ENCODE results near the gene KRT15.

KRT15 gene

DNA sequence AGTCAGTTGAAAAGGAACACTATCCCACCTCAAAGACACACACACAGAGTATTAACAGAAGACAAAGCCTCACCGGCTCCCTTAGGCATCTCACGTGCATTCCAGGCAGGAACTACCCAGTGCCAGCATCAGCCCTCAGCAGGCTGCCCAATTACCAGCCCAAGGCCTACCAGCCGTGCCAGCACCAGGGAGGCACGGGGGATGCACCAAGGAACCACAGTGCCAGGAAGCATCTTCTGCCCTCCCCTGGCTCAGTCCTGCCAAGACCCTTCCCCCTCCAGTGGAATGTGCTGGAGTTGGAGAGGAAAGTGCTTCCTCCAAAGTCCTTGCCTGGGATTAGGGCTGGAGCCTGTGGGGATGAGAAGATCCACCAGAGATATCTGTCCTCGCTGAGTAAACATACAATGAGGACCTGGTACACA, 20.4 kb upstream of the KRT15 start:
- TF ChIP-seq, protein P1, sequence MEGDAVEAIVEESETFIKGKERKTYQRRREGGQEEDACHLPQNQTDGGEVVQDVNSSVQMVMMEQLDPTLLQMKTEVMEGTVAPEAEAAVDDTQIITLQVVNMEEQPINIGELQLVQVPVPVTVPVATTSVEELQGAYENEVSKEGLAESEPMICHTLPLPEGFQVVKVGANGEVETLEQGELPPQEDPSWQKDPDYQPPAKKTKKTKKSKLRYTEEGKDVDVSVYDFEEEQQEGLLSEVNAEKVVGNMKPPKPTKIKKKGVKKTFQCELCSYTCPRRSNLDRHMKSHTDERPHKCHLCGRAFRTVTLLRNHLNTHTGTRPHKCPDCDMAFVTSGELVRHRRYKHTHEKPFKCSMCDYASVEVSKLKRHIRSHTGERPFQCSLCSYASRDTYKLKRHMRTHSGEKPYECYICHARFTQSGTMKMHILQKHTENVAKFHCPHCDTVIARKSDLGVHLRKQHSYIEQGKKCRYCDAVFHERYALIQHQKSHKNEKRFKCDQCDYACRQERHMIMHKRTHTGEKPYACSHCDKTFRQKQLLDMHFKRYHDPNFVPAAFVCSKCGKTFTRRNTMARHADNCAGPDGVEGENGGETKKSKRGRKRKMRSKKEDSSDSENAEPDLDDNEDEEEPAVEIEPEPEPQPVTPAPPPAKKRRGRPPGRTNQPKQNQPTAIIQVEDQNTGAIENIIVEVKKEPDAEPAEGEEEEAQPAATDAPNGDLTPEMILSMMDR (conservative IDR thresholded peaks at IDR 0.05; ENCODE audit: control insufficient read depth, insufficient read depth, low read depth, low read length), result no peak
- DNase-seq (ENCODE audit: low read depth), result no peak
- no peak overlapping the region for H3K4me3 ChIP-seq (ENCODE audit: control insufficient read depth, low read depth, low read length)

DNA sequence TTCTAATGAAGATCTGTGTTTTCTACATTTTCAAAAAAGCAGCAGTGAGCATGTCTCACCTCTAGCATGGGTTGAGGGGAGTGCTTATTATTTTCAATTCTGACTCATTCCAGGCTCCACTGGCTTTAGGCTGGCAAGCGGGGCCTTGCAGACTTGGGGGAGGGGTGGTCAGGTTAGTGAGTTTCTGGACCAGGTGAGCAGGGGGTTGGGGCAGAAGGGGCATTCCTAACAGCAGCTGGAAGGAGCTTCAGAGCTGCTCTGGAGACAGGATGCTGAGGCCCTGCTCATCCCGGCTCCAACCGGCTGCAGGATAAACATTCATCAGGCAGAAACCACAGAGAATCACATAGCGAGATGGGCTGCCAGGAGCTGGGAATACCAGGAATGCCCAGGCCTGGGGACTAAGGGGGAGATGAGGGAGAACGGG, 19.9 kb upstream of the KRT15 start:
- H3K4me3 ChIP-seq (ENCODE audit: control insufficient read depth, low read depth, low read length), result no peak overlapping the region
- DNase-seq (ENCODE audit: low read depth), result no peak
- TF ChIP-seq, protein P1 (conservative IDR thresholded peaks at IDR 0.05; ENCODE audit: control insufficient read depth, insufficient read depth, low read depth, low read length), result no peak

DNA sequence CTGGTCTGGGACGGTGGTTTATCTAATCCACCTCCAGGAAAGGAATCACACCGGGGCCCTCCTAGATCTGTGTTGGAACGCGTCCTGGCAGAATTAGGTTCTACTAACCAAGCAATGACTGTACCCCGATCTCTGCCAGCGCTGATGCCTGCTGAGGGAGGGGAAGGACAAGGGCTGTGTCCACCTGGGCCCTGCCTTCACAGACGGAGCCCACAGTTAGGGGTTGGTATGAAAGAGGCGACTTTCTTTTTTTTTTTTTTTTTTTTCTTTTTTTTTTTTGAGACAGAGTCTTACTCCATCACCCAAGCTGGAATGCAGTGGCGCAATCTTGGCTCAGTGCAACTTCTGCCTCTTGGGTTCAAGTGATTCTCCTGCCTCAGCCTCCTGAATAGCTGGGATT, 19.3 kb upstream of the KRT15 start:
- H3K4me3 ChIP-seq (ENCODE audit: control insufficient read depth, low read depth, low read length), result no peak overlapping the region
- DNase-seq (ENCODE audit: low read depth), result peak; percentile 25
- TF ChIP-seq, protein P1 (conservative IDR thresholded peaks at IDR 0.05; ENCODE audit: control insufficient read depth, insufficient read depth, low read depth, low read length), result no peak

DNA sequence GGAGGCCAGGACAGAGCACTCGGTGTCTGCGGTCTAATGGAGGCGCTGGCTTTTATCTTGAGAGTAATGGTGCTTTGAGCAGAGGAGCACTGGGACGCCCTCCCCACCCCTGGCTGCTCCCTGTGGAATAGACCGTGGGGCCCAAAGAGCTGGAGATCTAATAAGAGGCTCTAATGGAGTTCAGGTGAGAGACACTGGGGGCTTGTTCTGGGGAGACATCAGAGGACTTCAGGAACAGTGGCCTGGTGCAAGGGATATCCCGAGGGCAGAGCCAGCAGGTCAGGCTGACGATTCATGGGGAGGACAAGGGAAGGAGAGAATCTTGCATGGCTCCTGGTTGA, 18.9 kb upstream of the KRT15 start:
- H3K4me3 ChIP-seq (ENCODE audit: control insufficient read depth, low read depth, low read length), result no peak overlapping the region
- TF ChIP-seq, protein P1 (conservative IDR thresholded peaks at IDR 0.05; ENCODE audit: control insufficient read depth, insufficient read depth, low read depth, low read length), result no peak
- DNase-seq (ENCODE audit: low read depth), result no peak

DNA sequence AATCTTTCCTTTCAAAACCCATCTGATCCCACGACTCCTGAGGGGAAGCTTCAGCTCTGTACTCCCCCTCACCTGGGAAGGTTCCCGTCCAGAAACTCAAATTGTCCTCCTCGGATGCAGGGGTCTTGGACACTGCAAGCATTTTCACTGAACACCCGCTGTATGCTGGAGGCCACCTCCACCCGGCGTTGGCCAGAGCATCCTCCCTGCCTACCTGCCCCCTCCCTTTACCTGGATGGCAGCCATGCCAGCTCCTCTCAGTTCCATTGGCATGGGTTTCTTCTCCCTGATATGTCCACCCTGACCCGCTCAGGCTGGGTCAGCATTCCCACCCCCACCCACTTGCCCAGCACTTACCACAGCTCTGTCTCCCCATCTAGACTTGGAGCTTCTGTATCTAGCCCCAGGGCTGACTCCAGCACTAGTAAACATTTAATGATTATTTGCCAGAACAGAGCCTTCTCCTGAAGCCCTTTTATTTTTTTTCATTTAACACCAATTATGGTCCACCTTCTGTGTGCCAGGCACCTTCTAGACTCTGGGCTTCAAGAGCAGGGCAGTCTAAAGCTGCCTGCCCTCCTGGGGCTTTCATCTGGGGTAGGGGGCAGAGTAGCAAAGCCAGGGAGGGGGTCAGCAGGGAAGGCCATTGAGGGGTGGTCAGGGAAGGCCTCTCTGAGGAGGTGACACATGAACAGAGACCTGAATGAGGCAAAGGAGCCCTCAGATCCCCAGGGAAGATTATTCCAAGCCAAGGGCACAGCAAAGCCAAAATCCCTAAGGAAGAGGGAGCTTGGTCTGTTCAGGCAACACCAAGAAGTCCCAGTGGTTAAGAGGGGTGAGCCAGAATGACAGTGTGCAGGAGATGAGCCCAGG, 18.3 kb upstream of the KRT15 start:
- no peak overlapping the region for H3K4me3 ChIP-seq (ENCODE audit: control insufficient read depth, low read depth, low read length)
- TF ChIP-seq, protein P1 (conservative IDR thresholded peaks at IDR 0.05; ENCODE audit: control insufficient read depth, insufficient read depth, low read depth, low read length), result no peak
- DNase-seq (ENCODE audit: low read depth), result no peak

DNA sequence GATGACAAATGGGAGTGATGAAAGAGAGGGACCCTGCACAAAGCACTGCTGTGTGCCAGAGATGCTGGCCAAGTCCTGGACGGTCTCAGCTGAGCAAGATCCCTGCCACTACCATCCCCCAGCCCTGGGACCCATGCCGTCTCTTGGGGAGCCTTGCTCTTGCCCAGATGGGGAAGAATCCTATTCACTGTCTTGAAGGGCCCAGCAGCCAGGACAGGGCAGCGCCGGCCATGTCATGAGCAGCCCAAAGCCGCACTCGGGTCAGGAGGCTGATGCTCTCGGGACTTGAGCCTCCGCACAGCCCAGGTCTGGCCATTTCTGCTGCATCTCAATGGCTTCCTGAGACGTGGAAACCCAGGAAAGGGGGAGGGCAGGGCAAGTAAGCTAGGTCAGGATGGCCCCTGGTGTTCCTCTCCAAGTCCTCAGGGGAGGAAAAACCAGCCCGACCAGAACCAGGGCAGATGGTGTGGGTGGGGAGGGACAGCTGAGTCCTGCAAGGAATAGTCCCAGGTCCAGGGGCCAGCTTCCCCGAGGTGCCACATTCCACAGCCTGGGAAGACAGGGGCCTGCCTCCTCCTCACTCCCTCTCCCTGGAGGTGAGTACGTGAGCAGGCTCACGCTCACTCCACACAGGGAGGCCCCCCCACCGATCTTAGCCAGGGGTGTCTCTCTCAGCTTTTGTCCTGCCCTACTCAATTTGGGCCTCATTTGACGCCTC, 17.2 kb upstream of the KRT15 start:
- TF ChIP-seq, protein P1 (conservative IDR thresholded peaks at IDR 0.05; ENCODE audit: control insufficient read depth, insufficient read depth, low read depth, low read length), result no peak
- no peak for DNase-seq (ENCODE audit: low read depth)
- H3K4me3 ChIP-seq (ENCODE audit: control insufficient read depth, low read depth, low read length), result no peak overlapping the region

Measured in fibroblast of mammary gland (primary cell).